IPS-18a (cell line): ENCODE data around the gene CFAP54.

Experiments used
- H3K27ac ChIP-seq: one replicate; pipeline ENCODE4 v1.5.1; 2013; ENCODE audit warnings: low read length
- H3K27me3 ChIP-seq: one replicate; pipeline ENCODE4 v1.6.1; 2013; ENCODE audit warnings: mild to moderate bottlenecking, low read length; ENCODE audit not compliant: control insufficient read depth, insufficient read depth
- H3K36me3 ChIP-seq: one replicate; pipeline ENCODE4 v1.6.1; 2013; ENCODE audit warnings: low read depth, low read length; ENCODE audit not compliant: control insufficient read depth
- H3K4me1 ChIP-seq: one replicate; pipeline ENCODE4 v1.6.1; 2013; ENCODE audit warnings: low read depth, low read length; ENCODE audit not compliant: control insufficient read depth
- H3K4me3 ChIP-seq: one replicate; pipeline ENCODE4 v1.5.1; 2013; ENCODE audit warnings: low read length
- H3K9ac ChIP-seq: one replicate; pipeline ENCODE4 v1.6.1; 2013; ENCODE audit warnings: mild to moderate bottlenecking, low read length, moderate library complexity
- H3K9me3 ChIP-seq: one replicate; pipeline ENCODE4 v1.6.1; 2013; ENCODE audit warnings: low read depth, low read length; ENCODE audit not compliant: control insufficient read depth

CFAP54 gene

DNA sequence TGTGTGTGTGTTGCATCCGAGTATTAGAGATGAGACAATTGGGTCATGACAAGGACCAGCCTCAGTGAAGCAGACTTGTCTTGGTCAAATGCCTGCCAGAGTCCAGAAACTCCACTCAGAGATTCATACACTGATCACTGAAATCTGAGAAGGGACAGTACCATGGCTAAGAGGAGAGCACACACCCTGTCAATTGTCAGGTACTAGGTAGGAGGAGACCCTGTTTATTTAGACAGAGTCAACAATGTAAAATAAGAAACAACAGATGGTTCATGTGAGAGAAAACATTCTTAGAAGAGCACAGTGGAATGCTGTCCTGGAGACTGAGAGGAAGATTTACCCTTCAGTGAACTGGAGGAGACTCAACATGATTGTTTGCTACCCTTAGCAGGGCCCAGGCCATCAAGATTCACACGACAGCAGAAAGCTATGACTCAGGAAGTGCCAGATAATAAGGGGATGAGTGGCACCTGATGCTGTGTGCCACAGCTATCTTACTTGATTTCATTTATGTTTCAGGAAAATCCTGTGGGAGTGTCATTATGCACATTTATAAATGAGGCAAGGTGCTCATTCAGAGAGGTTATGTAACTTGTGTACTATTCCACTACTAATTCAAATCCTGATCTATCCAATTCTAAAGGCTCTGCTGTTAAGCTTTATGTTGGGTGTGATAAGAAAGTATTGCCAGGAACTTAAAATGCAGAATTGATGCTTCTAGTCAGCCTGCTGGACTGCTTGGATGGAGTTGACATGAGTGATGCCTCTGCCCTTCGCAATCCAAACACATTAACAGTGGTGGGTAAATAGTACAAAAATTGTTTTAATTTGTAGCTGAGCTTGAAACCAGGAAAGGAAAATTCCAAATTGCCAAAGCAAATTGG, 281.1 kb downstream of the CFAP54 start:
- H3K27ac ChIP-seq = no peak overlapping the region
- H3K27me3 ChIP-seq = no peaks in the 10 kb centered on the region
- H3K9me3 ChIP-seq = no peaks in the 10 kb centered on the region
- no peaks in the 10 kb centered on the region for H3K36me3 ChIP-seq
- H3K4me3 ChIP-seq = no peak overlapping the region
- H3K9ac ChIP-seq = no peak overlapping the region
- no peaks in the 10 kb centered on the region for H3K4me1 ChIP-seq

DNA sequence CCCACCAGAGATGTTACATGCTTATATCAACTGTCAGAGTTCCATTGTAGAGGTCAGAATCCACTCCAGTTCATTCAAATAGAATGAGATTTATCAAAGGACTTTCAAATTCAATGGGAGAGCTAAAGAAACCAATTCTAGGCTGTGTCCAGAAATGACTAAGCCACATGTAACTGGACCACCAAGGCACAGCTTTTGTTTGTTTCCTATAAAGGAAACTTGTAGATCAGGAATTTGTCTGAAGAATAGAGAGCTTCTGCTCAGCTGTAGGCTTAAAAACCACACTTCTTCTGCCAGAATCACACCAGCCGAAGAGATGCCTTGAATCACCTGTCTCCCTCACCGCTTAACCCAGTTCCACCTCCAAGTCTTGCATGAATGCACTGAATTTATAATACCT, 283.7 kb downstream of the CFAP54 start:
- Histone ChIP-seq H3K27ac (no peak overlapping the region), H3K9ac (no peak overlapping the region), H3K9me3 (no peaks in the 10 kb centered on the region), H3K27me3 (no peaks in the 10 kb centered on the region), H3K4me3 (no peak overlapping the region), H3K4me1 (no peaks in the 10 kb centered on the region), H3K36me3 (no peaks in the 10 kb centered on the region)

DNA sequence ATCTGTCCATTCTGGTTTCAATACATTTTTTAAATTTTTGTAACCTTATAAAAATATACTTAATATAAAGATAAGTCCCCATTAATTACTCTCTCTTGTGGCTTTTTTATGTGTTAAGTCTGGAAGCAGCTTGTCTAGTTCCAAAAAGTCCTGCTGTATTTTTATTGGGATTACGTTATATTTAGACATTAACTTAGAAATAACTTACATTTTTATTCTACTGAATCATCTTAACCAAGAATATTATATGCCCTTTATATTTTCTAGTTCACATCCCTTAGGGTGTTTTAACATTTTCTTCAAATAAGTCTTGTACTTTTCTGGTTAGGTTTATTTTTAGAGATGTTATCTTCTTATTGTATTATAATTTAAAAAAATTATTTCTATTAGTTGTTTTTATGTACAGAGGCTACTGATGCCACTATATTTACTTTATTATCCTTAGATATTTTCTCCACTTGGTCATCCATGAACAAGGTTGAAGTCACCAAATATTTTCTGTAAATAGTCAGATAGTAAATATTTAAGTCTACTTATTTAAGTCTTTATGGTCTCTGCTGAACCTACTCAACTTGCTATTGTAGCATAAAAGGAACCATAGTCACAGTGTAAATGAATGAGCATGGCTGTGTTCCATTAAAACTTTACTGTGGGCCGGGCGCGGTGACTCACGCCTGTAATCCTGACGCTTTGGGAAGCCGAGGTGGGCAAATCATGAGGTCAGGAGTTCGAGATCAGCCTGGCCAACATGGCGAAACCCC, 285.3 kb downstream of the CFAP54 start:
- no peaks in the 10 kb centered on the region for H3K9me3 ChIP-seq
- no peak overlapping the region for H3K9ac ChIP-seq
- H3K4me1 ChIP-seq = no peaks in the 10 kb centered on the region
- H3K36me3 ChIP-seq = no peaks in the 10 kb centered on the region
- no peak overlapping the region for H3K4me3 ChIP-seq
- no peaks in the 10 kb centered on the region for H3K27me3 ChIP-seq
- H3K27ac ChIP-seq = no peak overlapping the region

DNA sequence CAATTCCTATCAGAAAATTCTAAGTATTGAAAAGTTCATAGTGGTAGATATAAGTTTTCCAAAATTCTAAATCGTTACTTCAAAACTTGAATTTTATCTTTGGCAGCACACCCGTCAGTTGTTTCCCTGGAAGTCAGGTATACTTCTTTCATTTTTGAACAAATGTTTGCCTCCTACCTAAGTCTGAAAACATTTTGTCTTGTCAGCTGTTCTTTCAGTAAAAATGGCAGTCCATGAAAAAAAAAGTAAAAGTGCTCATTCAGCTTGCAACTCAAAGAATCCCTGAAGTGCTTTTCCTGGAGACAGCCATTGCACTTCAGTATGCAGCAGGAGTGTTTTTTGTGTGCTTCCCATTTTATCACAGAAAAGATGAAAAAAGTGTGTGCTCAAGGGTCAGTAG, 287.5 kb downstream of the CFAP54 start:
- Histone ChIP-seq H3K4me3 (no peak overlapping the region), H3K27ac (no peak overlapping the region), H3K27me3 (no peaks in the 10 kb centered on the region), H3K9ac (no peak overlapping the region), H3K4me1 (no peaks in the 10 kb centered on the region), H3K36me3 (no peaks in the 10 kb centered on the region), H3K9me3 (no peaks in the 10 kb centered on the region)

DNA sequence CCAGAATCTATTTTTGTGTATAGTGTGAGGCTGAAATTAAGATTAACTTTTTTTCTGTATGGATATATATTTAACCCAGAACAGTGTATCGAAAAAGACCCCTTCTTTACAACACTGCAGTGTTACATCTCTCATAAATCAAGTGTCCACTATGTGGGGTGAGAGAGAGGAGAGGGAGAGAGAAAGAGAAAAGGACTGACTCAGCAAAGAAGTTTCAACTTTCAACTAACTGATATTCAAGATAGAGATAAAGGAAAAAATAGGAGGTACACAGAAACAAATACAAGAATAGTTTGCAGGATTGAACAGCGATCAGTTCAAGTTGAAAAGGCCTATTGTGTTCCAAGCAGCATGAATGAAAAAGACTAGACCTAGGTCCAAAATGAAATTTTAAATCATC, 291.0 kb downstream of the CFAP54 start:
- no peak overlapping the region for H3K9ac ChIP-seq
- H3K4me1 ChIP-seq = no peaks in the 10 kb centered on the region
- no peaks in the 10 kb centered on the region for H3K27me3 ChIP-seq
- no peaks in the 10 kb centered on the region for H3K9me3 ChIP-seq
- H3K27ac ChIP-seq = no peak overlapping the region
- no peak overlapping the region for H3K4me3 ChIP-seq
- H3K36me3 ChIP-seq = no peaks in the 10 kb centered on the region

DNA sequence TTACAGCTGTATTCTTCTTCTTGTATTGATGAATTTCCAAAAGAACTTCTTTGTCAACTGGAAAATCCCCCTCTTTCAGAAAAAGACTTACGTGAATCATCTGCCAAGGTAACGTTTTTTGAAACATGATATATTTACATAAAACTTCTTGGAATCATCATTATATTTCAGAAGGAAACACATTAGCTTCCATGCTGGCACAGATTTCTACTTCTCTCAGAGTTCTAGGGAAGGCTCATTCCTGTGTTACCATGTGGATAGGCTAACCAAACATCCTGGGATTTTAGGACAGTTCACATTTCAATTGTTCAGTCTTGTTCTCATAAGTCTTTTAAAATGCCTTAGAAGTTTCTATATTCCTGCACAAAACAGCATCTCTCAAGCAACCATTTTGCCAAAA, 297.4 kb downstream of the CFAP54 start:
- no peaks in the 10 kb centered on the region for H3K36me3 ChIP-seq
- no peaks in the 10 kb centered on the region for H3K9me3 ChIP-seq
- no peak overlapping the region for H3K27ac ChIP-seq
- H3K27me3 ChIP-seq = no peaks in the 10 kb centered on the region
- H3K9ac ChIP-seq = no peak overlapping the region
- H3K4me1 ChIP-seq = no peaks in the 10 kb centered on the region
- H3K4me3 ChIP-seq = no peak overlapping the region

DNA sequence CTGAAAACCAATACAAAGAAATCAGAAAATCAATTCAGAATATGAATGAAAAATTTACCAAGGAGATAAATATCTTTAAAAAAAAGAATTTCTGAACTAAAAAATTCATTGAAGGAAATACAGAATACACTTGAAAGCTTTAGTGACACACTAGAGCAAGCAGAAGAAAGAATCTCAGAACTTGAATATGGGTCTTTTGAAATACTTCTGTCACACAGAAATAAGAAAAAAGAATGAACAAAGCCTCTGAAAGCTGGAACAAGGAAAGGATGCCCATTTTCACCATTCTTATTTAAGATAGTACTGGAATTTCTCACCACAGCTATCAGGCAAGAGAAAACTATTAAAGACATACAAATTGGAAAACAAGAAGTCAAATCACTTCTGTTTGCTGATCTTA, 314.6 kb downstream of the CFAP54 start:
- H3K36me3 ChIP-seq = no peaks in the 10 kb centered on the region
- H3K27ac ChIP-seq = no peak overlapping the region
- H3K4me3 ChIP-seq = no peak overlapping the region
- no peaks in the 10 kb centered on the region for H3K27me3 ChIP-seq
- H3K4me1 ChIP-seq = no peaks in the 10 kb centered on the region
- no peaks in the 10 kb centered on the region for H3K9me3 ChIP-seq
- H3K9ac ChIP-seq = no peak overlapping the region

DNA sequence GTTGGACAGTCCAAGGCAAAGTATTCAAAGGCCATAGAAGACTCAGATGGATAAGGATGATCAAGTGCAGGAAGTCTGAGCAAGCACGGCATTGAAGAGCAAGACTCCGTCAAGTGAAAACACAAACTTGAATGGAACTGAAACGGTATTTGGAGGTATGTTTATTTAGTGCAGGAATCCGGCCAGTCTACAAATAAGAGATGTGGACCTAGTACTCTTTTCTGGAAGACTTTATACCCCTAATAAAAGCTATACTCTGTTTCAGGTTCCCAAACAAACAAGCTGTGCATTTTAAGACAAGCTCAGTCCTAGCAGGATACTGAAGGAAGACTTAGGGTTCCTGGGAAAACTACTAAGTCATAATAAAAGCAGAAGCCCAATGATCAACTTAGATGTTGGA, 316.9 kb downstream of the CFAP54 start:
- no peak overlapping the region for H3K4me3 ChIP-seq
- no peak overlapping the region for H3K9ac ChIP-seq
- no peaks in the 10 kb centered on the region for H3K36me3 ChIP-seq
- H3K9me3 ChIP-seq = no peaks in the 10 kb centered on the region
- H3K27me3 ChIP-seq = no peaks in the 10 kb centered on the region
- no peaks in the 10 kb centered on the region for H3K4me1 ChIP-seq
- no peak overlapping the region for H3K27ac ChIP-seq

DNA sequence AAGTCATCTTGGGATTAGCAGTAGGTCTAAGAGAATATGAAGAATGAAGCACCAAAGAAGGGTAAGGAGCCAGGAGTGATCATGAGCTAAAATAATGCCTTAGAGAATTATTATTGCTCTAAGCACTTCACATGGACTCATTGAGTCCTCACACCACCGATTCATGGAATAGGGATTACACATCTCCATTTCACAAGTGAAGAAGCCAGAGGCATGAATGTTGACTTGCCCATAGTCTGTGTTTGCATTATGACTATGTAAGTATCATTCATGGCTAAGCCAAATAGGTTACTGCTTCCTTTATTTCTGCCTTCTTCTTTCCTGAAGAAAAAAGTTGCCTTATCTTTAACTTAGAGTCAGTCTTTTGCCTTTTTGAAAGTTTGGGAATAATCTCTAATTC, 318.4 kb downstream of the CFAP54 start:
- no peak overlapping the region for H3K9ac ChIP-seq

DNA sequence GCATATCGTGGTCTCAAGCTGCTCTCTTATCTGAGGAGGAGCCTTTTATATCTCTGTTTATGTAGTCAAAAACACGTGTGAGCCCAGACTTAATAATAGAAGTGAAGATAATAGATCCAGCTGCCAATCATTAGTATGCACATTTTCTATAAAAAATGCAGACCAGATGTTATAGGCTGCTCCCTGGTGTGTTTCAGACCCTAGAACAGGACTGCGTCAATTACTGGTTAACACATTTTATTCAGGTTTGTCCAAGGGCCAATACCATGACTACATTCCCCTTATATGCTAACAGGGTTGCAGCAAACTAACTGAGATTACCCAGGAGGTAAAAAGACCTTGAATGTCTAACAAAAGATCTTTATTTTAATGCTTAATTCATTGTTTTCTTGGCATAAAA, 319.2 kb downstream of the CFAP54 start:
- no peak overlapping the region for H3K27ac ChIP-seq
- H3K4me3 ChIP-seq = no peak overlapping the region
- no peak overlapping the region for H3K9ac ChIP-seq
- no peaks in the 10 kb centered on the region for H3K27me3 ChIP-seq
- no peaks in the 10 kb centered on the region for H3K4me1 ChIP-seq
- H3K36me3 ChIP-seq = no peaks in the 10 kb centered on the region
- H3K9me3 ChIP-seq = no peaks in the 10 kb centered on the region

More for the DNA sequence above, 318.4 kb downstream of the CFAP54 start:
- Histone ChIP-seq H3K9me3 (no peaks in the 10 kb centered on the region), H3K27ac (no peak overlapping the region), H3K4me3 (no peak overlapping the region), H3K27me3 (no peaks in the 10 kb centered on the region), H3K36me3 (no peaks in the 10 kb centered on the region), H3K4me1 (no peaks in the 10 kb centered on the region)

DNA sequence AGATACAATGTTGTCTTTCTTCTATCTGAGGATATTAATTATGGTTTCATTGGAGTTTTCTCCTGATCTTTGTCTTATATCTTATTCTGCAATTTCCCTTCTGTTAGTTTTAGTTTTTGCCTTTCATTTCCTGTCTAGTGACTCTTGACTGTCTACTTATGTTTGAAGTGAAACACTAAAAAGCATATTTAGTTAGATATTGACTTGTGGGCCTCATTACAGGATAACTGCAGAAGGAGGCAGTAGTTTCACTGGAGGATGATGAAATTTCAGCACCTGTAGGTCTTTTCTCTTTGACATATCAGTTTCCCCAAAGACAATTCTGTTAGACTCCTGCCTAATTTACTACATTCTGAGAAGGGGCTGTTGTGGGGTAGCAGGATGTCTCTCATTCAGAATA, 320.1 kb downstream of the CFAP54 start:
- Histone ChIP-seq H3K4me3 (no peak overlapping the region), H3K9ac (no peak overlapping the region), H3K27ac (no peak overlapping the region), H3K4me1 (no peaks in the 10 kb centered on the region), H3K9me3 (no peaks in the 10 kb centered on the region), H3K27me3 (no peaks in the 10 kb centered on the region), H3K36me3 (no peaks in the 10 kb centered on the region)

DNA sequence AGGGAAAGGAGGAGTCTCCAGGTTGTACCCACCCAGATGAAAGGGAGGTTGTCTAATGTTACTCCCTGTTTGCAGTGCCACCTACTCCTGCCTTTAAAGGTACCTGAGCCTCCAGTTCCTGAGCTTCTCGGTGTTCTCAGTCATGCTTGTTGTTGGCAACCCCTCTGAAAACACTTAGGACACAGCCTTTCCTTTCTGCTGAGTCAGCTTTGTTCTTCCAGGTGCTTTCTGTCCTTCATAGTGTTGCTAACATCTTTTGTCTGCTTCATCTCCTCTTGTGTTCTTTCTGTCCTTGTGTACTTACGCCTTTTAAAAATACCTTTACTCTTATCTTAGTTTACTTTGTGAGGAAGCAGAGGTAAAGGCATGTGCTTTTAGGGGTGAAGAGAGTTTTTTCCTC, 320.7 kb downstream of the CFAP54 start:
- no peak overlapping the region for H3K9ac ChIP-seq

More for the DNA sequence above, 320.7 kb downstream of the CFAP54 start:
- Histone ChIP-seq H3K4me3 (no peak overlapping the region), H3K27me3 (no peaks in the 10 kb centered on the region), H3K36me3 (no peaks in the 10 kb centered on the region), H3K27ac (no peak overlapping the region), H3K9me3 (no peaks in the 10 kb centered on the region), H3K4me1 (no peaks in the 10 kb centered on the region)
